ENCODE results near the gene BHLHA9.

The BHLHA9 gene

GRCh38 chr17:1270210-1271029 is at the start of gene BHLHA9:
Gene BHLHA9 (plus strand): TSS chr17:1270444. CDS start chr17:1270564, 120 bp downstream.
- H3K4me1 ChIP-seq = peaks cover 43% of the 10 kb centered on the region
- no peaks in the 10 kb centered on the region for H3K36me3 ChIP-seq
- no peaks in the 10 kb centered on the region for H4K20me1 ChIP-seq
- TF ChIP-seq Cebpa-rat (IDR thresholded peaks at IDR 0.05) = no peak
- H3K27ac ChIP-seq = no peak within 1 kb of the TSS
- H3K9me3 ChIP-seq = no peaks in the 10 kb centered on the region
- peaks cover 27% of the 10 kb centered on the region for H3K27me3 ChIP-seq
- H3K4me2 ChIP-seq = peak within 1 kb of the TSS; percentile 93
- H3K9ac ChIP-seq = no peak within 1 kb of the TSS
- no peak within 1 kb of the TSS for H3K4me3 ChIP-seq

- no peak overlapping the region for H3K4me2 ChIP-seq
- TF ChIP-seq Cebpa-rat (IDR thresholded peaks at IDR 0.05) = no peak
- H3K4me1 ChIP-seq = peaks cover 7% of the 10 kb centered on the region; the same call in 1 of the 2 replicates
- no peak overlapping the region for H3K4me3 ChIP-seq
- H3K9ac ChIP-seq = no peak overlapping the region
- H3K27ac ChIP-seq = no peak overlapping the region
- peaks cover 1% of the 10 kb centered on the region; the same call in 1 of the 2 replicates for H3K36me3 ChIP-seq
- no peaks in the 10 kb centered on the region for H3K27me3 ChIP-seq
- H3K9me3 ChIP-seq = no peaks in the 10 kb centered on the region; the same call in 1 of the 2 replicates
- H4K20me1 ChIP-seq = peaks cover 90% of the 10 kb centered on the region
These were observed 49.0 kb upstream of the BHLHA9 start for GRCh38 chr17:1221209-1221608.

GRCh38 chr17:1222321-1222720 is 47.9 kb upstream of the BHLHA9 start:
- Histone ChIP-seq H3K36me3 (peaks cover 7% of the 10 kb centered on the region; the same call in 1 of the 2 replicates), H3K27ac (no peak overlapping the region), H4K20me1 (peaks cover 90% of the 10 kb centered on the region), H3K4me2 (no peak overlapping the region), H3K4me1 (0 out of 2 replicates have a peak, but pooled peaks cover under 1% of the 10 kb centered on the region), H3K27me3 (peaks cover 10% of the 10 kb centered on the region), H3K4me3 (no peak overlapping the region), H3K9ac (no peak overlapping the region), H3K9me3 (no peaks in the 10 kb centered on the region; the same call in 1 of the 2 replicates)
- no peak for TF ChIP-seq Cebpa-rat (IDR thresholded peaks at IDR 0.05)

GRCh38 chr17:1223662-1224061 is 46.6 kb upstream of the BHLHA9 start:
- no peak overlapping the region for H3K4me2 ChIP-seq
- TF ChIP-seq Cebpa-rat (IDR thresholded peaks at IDR 0.05) = no peak
- peaks cover 24% of the 10 kb centered on the region for H3K27me3 ChIP-seq
- peaks cover 94% of the 10 kb centered on the region for H4K20me1 ChIP-seq
- H3K27ac ChIP-seq = no peak overlapping the region
- H3K9ac ChIP-seq = no peak overlapping the region
- no peaks in the 10 kb centered on the region; the same call in 1 of the 2 replicates for H3K9me3 ChIP-seq
- peaks cover 12% of the 10 kb centered on the region for H3K4me1 ChIP-seq
- H3K4me3 ChIP-seq = no peak overlapping the region
- peaks cover 7% of the 10 kb centered on the region; the same call in 1 of the 2 replicates for H3K36me3 ChIP-seq

- Histone ChIP-seq H3K27me3 (peaks cover 30% of the 10 kb centered on the region), H3K4me3 (no peak overlapping the region), H3K4me1 (peaks cover 17% of the 10 kb centered on the region), H3K27ac (no peak overlapping the region), H3K36me3 (peaks cover 7% of the 10 kb centered on the region; the same call in 1 of the 2 replicates), H3K4me2 (no peak overlapping the region), H4K20me1 (peaks cover 97% of the 10 kb centered on the region), H3K9me3 (no peaks in the 10 kb centered on the region; the same call in 1 of the 2 replicates), H3K9ac (no peak overlapping the region)
- no peak for TF ChIP-seq Cebpa-rat (IDR thresholded peaks at IDR 0.05)
These were observed 45.9 kb upstream of the BHLHA9 start for GRCh38 chr17:1224330-1224729.

- Histone ChIP-seq H3K36me3 (peaks cover 7% of the 10 kb centered on the region; the same call in 1 of the 2 replicates), H3K27me3 (peaks cover 49% of the 10 kb centered on the region), H3K9me3 (no peaks in the 10 kb centered on the region; the same call in 1 of the 2 replicates), H4K20me1 (peaks cover 77% of the 10 kb centered on the region), H3K27ac (no peak overlapping the region), H3K4me3 (no peak overlapping the region), H3K9ac (no peak overlapping the region), H3K4me2 (no peak overlapping the region), H3K4me1 (peaks cover 26% of the 10 kb centered on the region)
- TF ChIP-seq Cebpa-rat (IDR thresholded peaks at IDR 0.05) = no peak
These were observed 43.9 kb upstream of the BHLHA9 start for GRCh38 chr17:1226308-1226707.

GRCh38 chr17:1227365-1227764 is 42.9 kb upstream of the BHLHA9 start:
- Histone ChIP-seq H3K27me3 (peaks cover 60% of the 10 kb centered on the region), H3K9ac (no peak overlapping the region), H3K9me3 (no peaks in the 10 kb centered on the region), H3K4me1 (peaks cover 26% of the 10 kb centered on the region), H4K20me1 (peaks cover 67% of the 10 kb centered on the region), H3K4me2 (peak overlapping the region; percentile 97), H3K27ac (no peak overlapping the region), H3K36me3 (peaks cover 7% of the 10 kb centered on the region; the same call in 1 of the 2 replicates), H3K4me3 (peak overlapping the region; percentile 82; the same call in 1 of the 2 replicates)
- no peak for TF ChIP-seq Cebpa-rat (IDR thresholded peaks at IDR 0.05)

- Histone ChIP-seq H3K4me1 (peaks cover 26% of the 10 kb centered on the region), H3K27me3 (peaks cover 65% of the 10 kb centered on the region), H3K4me3 (peak overlapping the region; percentile 82), H3K27ac (no peak overlapping the region), H3K9me3 (no peaks in the 10 kb centered on the region), H3K4me2 (peak overlapping the region; percentile 97), H4K20me1 (peaks cover 60% of the 10 kb centered on the region), H3K9ac (0 out of 2 replicates have a peak overlapping the region, but pooled peaks have one; percentile 43), H3K36me3 (peaks cover 7% of the 10 kb centered on the region; the same call in 1 of the 2 replicates)
- TF ChIP-seq Cebpa-rat (IDR thresholded peaks at IDR 0.05) = no peak
These were observed 42.1 kb upstream of the BHLHA9 start for GRCh38 chr17:1227917-1228780.

- Histone ChIP-seq H3K4me3 (peak overlapping the region; percentile 82), H4K20me1 (peaks cover 52% of the 10 kb centered on the region), H3K27ac (peak overlapping the region; percentile 74), H3K4me2 (peak overlapping the region; percentile 97), H3K9me3 (no peaks in the 10 kb centered on the region), H3K27me3 (peaks cover 65% of the 10 kb centered on the region), H3K36me3 (peaks cover 7% of the 10 kb centered on the region; the same call in 1 of the 2 replicates), H3K9ac (peak overlapping the region; percentile 74), H3K4me1 (peaks cover 26% of the 10 kb centered on the region)
- no peak for TF ChIP-seq Cebpa-rat (IDR thresholded peaks at IDR 0.05)
These were observed 41.4 kb upstream of the BHLHA9 start for GRCh38 chr17:1228781-1229348.
